Measurements from ENCODE around the gene LHX3.
"Not testable (repeated sequence)": the region's sequence is repeated elsewhere in the genome, so short reads cannot be mapped to it uniquely, and the experiment has no call there.

LHX3 gene

GRCh38 chr9:136151848-136152542 is 52.9 kb downstream of the LHX3 start:
- no peak for FAIRE-seq

GRCh38 chr9:136151214-136151804 is 53.6 kb downstream of the LHX3 start:
- FAIRE-seq: no peak

- FAIRE-seq: not testable (repeated sequence)
These were observed 54.2 kb downstream of the LHX3 start for GRCh38 chr9:136150664-136151213.

- no peak for FAIRE-seq
These were observed 55.1 kb downstream of the LHX3 start for GRCh38 chr9:136149853-136150252.

- no peak for FAIRE-seq
These were observed 55.6 kb downstream of the LHX3 start for GRCh38 chr9:136149337-136149736.

GRCh38 chr9:136148766-136149165 is 56.2 kb downstream of the LHX3 start:
- FAIRE-seq: no peak

- no peak for FAIRE-seq
These were observed 56.8 kb downstream of the LHX3 start for GRCh38 chr9:136147890-136148714.

- no peak for FAIRE-seq
These were observed 57.7 kb downstream of the LHX3 start for GRCh38 chr9:136147038-136147889.
